Iris pigment epithelial cell (primary cell): ENCODE data around the gene TEX28.
"Not testable (repeated sequence)": the region's sequence is repeated elsewhere in the genome, so short reads cannot be mapped to it uniquely, and the experiment has no call there.

Experiments used
- DNase-seq: peaks from one replicate; pipeline ENCODE4 v3.0.0-alpha.2; 2011; ENCODE audit warnings: low read depth

TEX28 gene

GRCh38 chrX:154310616-154311536 is 16.0 kb upstream of the TEX28 start:
- peak; percentile 26 for DNase-seq

- DNase-seq, result no peak
These were observed 14.3 kb upstream of the TEX28 start for GRCh38 chrX:154309041-154309775.

GRCh38 chrX:154308108-154308946 is 13.4 kb upstream of the TEX28 start:
- peak; percentile 36 for DNase-seq

- no peak for DNase-seq
These were observed 12.3 kb upstream of the TEX28 start for GRCh38 chrX:154307202-154307601.

- no peak for DNase-seq
These were observed 10.7 kb upstream of the TEX28 start for GRCh38 chrX:154305541-154306205.

GRCh38 chrX:154304846-154305245 is 9.9 kb upstream of the TEX28 start:
- no peak for DNase-seq

- no peak for DNase-seq
These were observed 8.6 kb upstream of the TEX28 start for GRCh38 chrX:154303476-154303875.

GRCh38 chrX:154302998-154303397 is 8.1 kb upstream of the TEX28 start:
- not testable (repeated sequence) for DNase-seq

- DNase-seq, result no peak
These were observed 5.9 kb upstream of the TEX28 start for GRCh38 chrX:154300816-154301215.

- no peak for DNase-seq
These were observed 3.4 kb upstream of the TEX28 start for GRCh38 chrX:154298312-154298711.

GRCh38 chrX:154296731-154297130 is 1.8 kb upstream of the TEX28 start:
- DNase-seq, result no peak

- DNase-seq, result no peak
These were observed 863 bp upstream of the TEX28 start, which contains the start of gene TKTL1 for GRCh38 chrX:154295664-154296310. TKTL1 (plus strand) TSS chrX:154295795; CDS start chrX:154295860, 65 bp downstream.

- not testable (repeated sequence) for DNase-seq
These were observed 8.5 kb downstream of the TEX28 start for GRCh38 chrX:154286406-154286805.

- DNase-seq, result not testable (repeated sequence)
These were observed 10.2 kb downstream of the TEX28 start for GRCh38 chrX:154284489-154285338.

- DNase-seq, result not testable (repeated sequence)
These were observed 25.7 kb downstream of the TEX28 start for GRCh38 chrX:154269245-154269644.

GRCh38 chrX:154263072-154263471 is 31.9 kb downstream of the TEX28 start:
- not testable (repeated sequence) for DNase-seq

GRCh38 chrX:154258711-154259110 is 36.2 kb downstream of the TEX28 start:
- DNase-seq, result not testable (repeated sequence)

- DNase-seq, result not testable (repeated sequence)
These were observed 37.6 kb downstream of the TEX28 start, which contains the start of gene OPN1MW3 for GRCh38 chrX:154257282-154257681. OPN1MW3 (plus strand) TSS chrX:154257582; CDS start chrX:154257620, 38 bp downstream.

GRCh38 chrX:154248076-154248475 is 46.8 kb downstream of the TEX28 start:
- DNase-seq, result not testable (repeated sequence)
